ENCODE measurements around the gene CMSS1.
A peak's percentile ranks its signal among the peaks of the same experiment; 100 is the strongest.

The CMSS1 gene

DNA sequence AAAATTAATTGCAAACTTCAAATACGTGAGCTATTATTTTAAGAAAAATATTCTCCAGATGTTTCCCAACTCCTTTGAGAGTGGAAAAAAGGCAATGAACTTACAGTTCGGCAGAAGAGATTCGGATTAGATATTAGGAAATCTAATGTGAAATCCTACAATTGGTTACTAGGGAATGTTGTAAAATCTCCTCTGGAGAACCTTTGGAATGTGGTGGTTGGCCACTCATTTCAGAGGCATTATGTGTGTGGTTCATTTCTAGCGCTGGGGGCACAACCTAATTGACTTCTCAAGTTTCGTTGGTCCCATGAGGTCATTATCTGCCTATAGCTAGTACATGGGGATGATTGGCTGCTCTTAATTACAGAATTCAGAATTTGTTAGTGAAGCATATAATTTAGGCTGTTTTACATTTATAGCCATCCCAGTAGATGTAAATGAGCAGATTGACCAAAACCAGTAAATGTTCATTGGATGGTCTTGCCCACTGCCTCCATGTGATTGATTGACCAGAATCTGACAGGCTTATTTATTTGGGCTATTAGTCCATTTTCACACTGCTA lies 34.6 kb upstream of the CMSS1 start (continued):
- TF ChIP-seq ZNF585B (tag by site-specific recombination; IDR thresholded peaks at IDR 0.05) (no peak), ZSCAN30 (tag by site-specific recombination; IDR thresholded peaks at IDR 0.05) (no peak), ZBTB20 (tag by site-specific recombination; IDR thresholded peaks at IDR 0.05) (no peak), ZBTB21 (tag by site-specific recombination; IDR thresholded peaks at IDR 0.05) (no peak), ZNF19 (tag by site-specific recombination; IDR thresholded peaks at IDR 0.05; ENCODE audit: low read depth) (no peak), SALL2 (tag by site-specific recombination; IDR thresholded peaks at IDR 0.05; ENCODE audit: borderline replicate concordance) (no peak), FEZF1 (tag by site-specific recombination; IDR thresholded peaks at IDR 0.05) (no peak), ZNF707 (tag by site-specific recombination; IDR thresholded peaks at IDR 0.05) (no peak), ZNF366 (tag by site-specific recombination; conservative IDR thresholded peaks at IDR 0.05) (peak; percentile 32; the same call in 1 of the 2 replicates), ZNF138 (tag by site-specific recombination; IDR thresholded peaks at IDR 0.05; ENCODE audit: borderline replicate concordance) (no peak), IKZF3 (tag by site-specific recombination; IDR thresholded peaks at IDR 0.05) (0 out of 2 replicates have a peak, but pooled peaks have one; percentile 38), ZIC2 (tag by site-specific recombination; IDR thresholded peaks at IDR 0.05) (no peak), ZNF132 (tag by site-specific recombination; IDR thresholded peaks at IDR 0.05; ENCODE audit: borderline replicate concordance) (no peak)
- TF ChIP-seq, protein P1, sequence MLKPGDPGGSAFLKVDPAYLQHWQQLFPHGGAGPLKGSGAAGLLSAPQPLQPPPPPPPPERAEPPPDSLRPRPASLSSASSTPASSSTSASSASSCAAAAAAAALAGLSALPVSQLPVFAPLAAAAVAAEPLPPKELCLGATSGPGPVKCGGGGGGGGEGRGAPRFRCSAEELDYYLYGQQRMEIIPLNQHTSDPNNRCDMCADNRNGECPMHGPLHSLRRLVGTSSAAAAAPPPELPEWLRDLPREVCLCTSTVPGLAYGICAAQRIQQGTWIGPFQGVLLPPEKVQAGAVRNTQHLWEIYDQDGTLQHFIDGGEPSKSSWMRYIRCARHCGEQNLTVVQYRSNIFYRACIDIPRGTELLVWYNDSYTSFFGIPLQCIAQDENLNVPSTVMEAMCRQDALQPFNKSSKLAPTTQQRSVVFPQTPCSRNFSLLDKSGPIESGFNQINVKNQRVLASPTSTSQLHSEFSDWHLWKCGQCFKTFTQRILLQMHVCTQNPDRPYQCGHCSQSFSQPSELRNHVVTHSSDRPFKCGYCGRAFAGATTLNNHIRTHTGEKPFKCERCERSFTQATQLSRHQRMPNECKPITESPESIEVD (tag by site-specific recombination; IDR thresholded peaks at IDR 0.05): peak; percentile 48
- TF ChIP-seq, protein P2, sequence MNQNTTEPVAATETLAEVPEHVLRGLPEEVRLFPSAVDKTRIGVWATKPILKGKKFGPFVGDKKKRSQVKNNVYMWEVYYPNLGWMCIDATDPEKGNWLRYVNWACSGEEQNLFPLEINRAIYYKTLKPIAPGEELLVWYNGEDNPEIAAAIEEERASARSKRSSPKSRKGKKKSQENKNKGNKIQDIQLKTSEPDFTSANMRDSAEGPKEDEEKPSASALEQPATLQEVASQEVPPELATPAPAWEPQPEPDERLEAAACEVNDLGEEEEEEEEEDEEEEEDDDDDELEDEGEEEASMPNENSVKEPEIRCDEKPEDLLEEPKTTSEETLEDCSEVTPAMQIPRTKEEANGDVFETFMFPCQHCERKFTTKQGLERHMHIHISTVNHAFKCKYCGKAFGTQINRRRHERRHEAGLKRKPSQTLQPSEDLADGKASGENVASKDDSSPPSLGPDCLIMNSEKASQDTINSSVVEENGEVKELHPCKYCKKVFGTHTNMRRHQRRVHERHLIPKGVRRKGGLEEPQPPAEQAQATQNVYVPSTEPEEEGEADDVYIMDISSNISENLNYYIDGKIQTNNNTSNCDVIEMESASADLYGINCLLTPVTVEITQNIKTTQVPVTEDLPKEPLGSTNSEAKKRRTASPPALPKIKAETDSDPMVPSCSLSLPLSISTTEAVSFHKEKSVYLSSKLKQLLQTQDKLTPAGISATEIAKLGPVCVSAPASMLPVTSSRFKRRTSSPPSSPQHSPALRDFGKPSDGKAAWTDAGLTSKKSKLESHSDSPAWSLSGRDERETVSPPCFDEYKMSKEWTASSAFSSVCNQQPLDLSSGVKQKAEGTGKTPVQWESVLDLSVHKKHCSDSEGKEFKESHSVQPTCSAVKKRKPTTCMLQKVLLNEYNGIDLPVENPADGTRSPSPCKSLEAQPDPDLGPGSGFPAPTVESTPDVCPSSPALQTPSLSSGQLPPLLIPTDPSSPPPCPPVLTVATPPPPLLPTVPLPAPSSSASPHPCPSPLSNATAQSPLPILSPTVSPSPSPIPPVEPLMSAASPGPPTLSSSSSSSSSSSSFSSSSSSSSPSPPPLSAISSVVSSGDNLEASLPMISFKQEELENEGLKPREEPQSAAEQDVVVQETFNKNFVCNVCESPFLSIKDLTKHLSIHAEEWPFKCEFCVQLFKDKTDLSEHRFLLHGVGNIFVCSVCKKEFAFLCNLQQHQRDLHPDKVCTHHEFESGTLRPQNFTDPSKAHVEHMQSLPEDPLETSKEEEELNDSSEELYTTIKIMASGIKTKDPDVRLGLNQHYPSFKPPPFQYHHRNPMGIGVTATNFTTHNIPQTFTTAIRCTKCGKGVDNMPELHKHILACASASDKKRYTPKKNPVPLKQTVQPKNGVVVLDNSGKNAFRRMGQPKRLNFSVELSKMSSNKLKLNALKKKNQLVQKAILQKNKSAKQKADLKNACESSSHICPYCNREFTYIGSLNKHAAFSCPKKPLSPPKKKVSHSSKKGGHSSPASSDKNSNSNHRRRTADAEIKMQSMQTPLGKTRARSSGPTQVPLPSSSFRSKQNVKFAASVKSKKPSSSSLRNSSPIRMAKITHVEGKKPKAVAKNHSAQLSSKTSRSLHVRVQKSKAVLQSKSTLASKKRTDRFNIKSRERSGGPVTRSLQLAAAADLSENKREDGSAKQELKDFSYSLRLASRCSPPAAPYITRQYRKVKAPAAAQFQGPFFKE (tag by site-specific recombination; IDR thresholded peaks at IDR 0.05; ENCODE audit: borderline replicate concordance): no peak
- TF ChIP-seq, protein P3, sequence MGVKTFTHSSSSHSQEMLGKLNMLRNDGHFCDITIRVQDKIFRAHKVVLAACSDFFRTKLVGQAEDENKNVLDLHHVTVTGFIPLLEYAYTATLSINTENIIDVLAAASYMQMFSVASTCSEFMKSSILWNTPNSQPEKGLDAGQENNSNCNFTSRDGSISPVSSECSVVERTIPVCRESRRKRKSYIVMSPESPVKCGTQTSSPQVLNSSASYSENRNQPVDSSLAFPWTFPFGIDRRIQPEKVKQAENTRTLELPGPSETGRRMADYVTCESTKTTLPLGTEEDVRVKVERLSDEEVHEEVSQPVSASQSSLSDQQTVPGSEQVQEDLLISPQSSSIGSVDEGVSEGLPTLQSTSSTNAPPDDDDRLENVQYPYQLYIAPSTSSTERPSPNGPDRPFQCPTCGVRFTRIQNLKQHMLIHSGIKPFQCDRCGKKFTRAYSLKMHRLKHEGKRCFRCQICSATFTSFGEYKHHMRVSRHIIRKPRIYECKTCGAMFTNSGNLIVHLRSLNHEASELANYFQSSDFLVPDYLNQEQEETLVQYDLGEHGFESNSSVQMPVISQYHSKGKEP (tag by site-specific recombination; IDR thresholded peaks at IDR 0.05): no peak
- TF ChIP-seq, protein P4, sequence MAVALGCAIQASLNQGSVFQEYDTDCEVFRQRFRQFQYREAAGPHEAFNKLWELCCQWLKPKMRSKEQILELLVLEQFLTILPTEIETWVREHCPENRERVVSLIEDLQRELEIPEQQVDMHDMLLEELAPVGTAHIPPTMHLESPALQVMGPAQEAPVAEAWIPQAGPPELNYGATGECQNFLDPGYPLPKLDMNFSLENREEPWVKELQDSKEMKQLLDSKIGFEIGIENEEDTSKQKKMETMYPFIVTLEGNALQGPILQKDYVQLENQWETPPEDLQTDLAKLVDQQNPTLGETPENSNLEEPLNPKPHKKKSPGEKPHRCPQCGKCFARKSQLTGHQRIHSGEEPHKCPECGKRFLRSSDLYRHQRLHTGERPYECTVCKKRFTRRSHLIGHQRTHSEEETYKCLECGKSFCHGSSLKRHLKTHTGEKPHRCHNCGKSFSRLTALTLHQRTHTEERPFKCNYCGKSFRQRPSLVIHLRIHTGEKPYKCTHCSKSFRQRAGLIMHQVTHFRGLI (tag by site-specific recombination; IDR thresholded peaks at IDR 0.05): peak; percentile 99
- TF ChIP-seq, protein P5, sequence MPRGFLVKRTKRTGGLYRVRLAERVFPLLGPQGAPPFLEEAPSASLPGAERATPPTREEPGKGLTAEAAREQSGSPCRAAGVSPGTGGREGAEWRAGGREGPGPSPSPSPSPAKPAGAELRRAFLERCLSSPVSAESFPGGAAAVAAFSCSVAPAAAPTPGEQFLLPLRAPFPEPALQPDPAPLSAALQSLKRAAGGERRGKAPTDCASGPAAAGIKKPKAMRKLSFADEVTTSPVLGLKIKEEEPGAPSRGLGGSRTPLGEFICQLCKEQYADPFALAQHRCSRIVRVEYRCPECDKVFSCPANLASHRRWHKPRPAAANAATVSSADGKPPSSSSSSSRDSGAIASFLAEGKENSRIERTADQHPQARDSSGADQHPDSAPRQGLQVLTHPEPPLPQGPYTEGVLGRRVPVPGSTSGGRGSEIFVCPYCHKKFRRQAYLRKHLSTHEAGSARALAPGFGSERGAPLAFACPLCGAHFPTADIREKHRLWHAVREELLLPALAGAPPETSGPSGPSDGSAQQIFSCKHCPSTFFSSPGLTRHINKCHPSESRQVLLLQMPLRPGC (tag by site-specific recombination; IDR thresholded peaks at IDR 0.05): peak; percentile 46; the same call in 1 of the 2 replicates
